ENCODE results near the gene ST6GAL1. TPM values are rescaled to one million over a fixed set of nuclear protein-coding genes. Genes with fewer than 3 reads are reported as not detected.
A peak's percentile ranks its signal among the peaks of the same experiment; 100 is the strongest.

The ST6GAL1 gene
- total RNA-seq, 1 experiment from 2014 or later = 74.2 TPM

DNA sequence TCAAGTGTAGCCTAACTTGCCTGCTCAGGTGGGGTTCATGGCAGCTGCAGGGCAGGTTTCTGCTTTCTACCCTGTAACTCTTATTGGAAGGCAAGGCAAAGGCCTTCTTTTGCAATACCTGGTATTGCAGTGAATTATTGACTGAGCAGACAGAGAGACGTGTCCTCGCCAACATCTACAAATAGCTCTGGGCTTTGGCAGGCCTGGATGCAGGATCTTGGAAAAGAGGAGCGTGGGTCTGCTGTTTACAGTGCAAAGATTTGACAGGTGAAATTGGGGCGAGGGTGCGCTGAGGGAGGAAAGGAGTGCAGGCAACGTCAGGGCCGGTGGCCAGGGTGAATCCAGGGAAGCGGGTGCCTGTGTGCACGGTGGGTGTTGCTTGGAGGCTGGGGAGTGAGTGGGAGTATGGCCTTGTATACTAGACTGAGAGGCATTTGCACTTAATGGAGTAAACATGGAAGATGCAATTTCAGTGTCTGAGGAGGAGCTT is 44.5 kb downstream of the ST6GAL1 start:
- ChIA-PET POLR2A (ENCODE audit: low non-redundant PET) (no interaction called here), CTCF (no interaction called here)
- Histone ChIP-seq H3K4me1 (ENCODE audit: insufficient read depth, low read length, poor library complexity, severe bottlenecking) (peaks cover 22% of the 10 kb centered on the region), H3K9me3 (ENCODE audit: low read depth, low read length, poor library complexity, severe bottlenecking) (no peaks in the 10 kb centered on the region), H3K36me3 (ENCODE audit: insufficient read depth, low read length, poor library complexity, severe bottlenecking) (peaks cover 30% of the 10 kb centered on the region), H3K4me3 (ENCODE audit: low read depth, low read length, poor library complexity, severe bottlenecking) (no peak overlapping the region), H3K27ac (ENCODE audit: low read depth, low read length, poor library complexity, severe bottlenecking) (no peak overlapping the region), H3K27me3 (replicated peaks; ENCODE audit: insufficient read depth, low read depth, low read length, poor library complexity) (no peaks in the 10 kb centered on the region)
- no peak for TF ChIP-seq EZH2 (IDR thresholded peaks at IDR 0.05; ENCODE audit: borderline replicate concordance, low read depth, low read length, poor library complexity, severe bottlenecking)
- TF ChIP-seq, protein P1, sequence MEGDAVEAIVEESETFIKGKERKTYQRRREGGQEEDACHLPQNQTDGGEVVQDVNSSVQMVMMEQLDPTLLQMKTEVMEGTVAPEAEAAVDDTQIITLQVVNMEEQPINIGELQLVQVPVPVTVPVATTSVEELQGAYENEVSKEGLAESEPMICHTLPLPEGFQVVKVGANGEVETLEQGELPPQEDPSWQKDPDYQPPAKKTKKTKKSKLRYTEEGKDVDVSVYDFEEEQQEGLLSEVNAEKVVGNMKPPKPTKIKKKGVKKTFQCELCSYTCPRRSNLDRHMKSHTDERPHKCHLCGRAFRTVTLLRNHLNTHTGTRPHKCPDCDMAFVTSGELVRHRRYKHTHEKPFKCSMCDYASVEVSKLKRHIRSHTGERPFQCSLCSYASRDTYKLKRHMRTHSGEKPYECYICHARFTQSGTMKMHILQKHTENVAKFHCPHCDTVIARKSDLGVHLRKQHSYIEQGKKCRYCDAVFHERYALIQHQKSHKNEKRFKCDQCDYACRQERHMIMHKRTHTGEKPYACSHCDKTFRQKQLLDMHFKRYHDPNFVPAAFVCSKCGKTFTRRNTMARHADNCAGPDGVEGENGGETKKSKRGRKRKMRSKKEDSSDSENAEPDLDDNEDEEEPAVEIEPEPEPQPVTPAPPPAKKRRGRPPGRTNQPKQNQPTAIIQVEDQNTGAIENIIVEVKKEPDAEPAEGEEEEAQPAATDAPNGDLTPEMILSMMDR (conservative IDR thresholded peaks at IDR 0.05; ENCODE audit: low read depth, low read length) = no peak
- BruUV-seq (replicated peaks) = no TSS peak
- intact Hi-C loops (cut with micrococcal nuclease; ENCODE audit: unreplicated experiment) = no loop called here
- DNase-seq (ENCODE audit: low spot score) = no peak

DNA sequence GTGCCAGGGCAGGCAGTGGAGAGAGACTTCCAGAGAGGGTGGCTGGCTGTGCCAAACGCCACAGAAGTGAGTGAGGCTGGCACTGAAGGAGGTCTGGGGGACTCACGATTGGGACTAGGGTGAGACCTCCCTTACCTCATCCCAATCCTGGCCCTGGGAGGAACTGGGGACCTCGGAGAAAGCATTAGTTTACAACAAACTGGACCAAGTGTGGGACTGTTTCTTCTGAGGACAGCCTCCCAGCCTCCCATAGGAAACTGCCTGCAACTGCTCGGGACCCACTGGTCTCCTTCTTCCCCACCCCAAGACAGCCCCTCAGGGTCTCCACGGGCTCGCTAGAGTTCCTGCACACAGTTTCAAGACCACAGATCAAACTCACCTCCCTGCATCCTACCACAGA is 45.4 kb downstream of the ST6GAL1 start:
- H3K36me3 ChIP-seq (ENCODE audit: insufficient read depth, low read length, poor library complexity, severe bottlenecking) = peaks cover 36% of the 10 kb centered on the region
- CTCF ChIA-PET = no interaction called here
- H3K9me3 ChIP-seq (ENCODE audit: low read depth, low read length, poor library complexity, severe bottlenecking) = no peaks in the 10 kb centered on the region
- POLR2A ChIA-PET (ENCODE audit: low non-redundant PET) = no interaction called here
- H3K4me3 ChIP-seq (ENCODE audit: low read depth, low read length, poor library complexity, severe bottlenecking) = no peak overlapping the region
- peaks cover 21% of the 10 kb centered on the region for H3K4me1 ChIP-seq (ENCODE audit: insufficient read depth, low read length, poor library complexity, severe bottlenecking)
- intact Hi-C loops (cut with micrococcal nuclease; ENCODE audit: unreplicated experiment) = no loop called here
- H3K27me3 ChIP-seq (replicated peaks; ENCODE audit: insufficient read depth, low read depth, low read length, poor library complexity) = no peaks in the 10 kb centered on the region
- BruUV-seq (replicated peaks) = no TSS peak
- peak overlapping the region; percentile 81 for H3K27ac ChIP-seq (ENCODE audit: low read depth, low read length, poor library complexity, severe bottlenecking)
- TF ChIP-seq EZH2 (IDR thresholded peaks at IDR 0.05; ENCODE audit: borderline replicate concordance, low read depth, low read length, poor library complexity, severe bottlenecking) = no peak
- TF ChIP-seq, protein P1 (conservative IDR thresholded peaks at IDR 0.05; ENCODE audit: low read depth, low read length) = no peak
- no peak for DNase-seq (ENCODE audit: low spot score)

DNA sequence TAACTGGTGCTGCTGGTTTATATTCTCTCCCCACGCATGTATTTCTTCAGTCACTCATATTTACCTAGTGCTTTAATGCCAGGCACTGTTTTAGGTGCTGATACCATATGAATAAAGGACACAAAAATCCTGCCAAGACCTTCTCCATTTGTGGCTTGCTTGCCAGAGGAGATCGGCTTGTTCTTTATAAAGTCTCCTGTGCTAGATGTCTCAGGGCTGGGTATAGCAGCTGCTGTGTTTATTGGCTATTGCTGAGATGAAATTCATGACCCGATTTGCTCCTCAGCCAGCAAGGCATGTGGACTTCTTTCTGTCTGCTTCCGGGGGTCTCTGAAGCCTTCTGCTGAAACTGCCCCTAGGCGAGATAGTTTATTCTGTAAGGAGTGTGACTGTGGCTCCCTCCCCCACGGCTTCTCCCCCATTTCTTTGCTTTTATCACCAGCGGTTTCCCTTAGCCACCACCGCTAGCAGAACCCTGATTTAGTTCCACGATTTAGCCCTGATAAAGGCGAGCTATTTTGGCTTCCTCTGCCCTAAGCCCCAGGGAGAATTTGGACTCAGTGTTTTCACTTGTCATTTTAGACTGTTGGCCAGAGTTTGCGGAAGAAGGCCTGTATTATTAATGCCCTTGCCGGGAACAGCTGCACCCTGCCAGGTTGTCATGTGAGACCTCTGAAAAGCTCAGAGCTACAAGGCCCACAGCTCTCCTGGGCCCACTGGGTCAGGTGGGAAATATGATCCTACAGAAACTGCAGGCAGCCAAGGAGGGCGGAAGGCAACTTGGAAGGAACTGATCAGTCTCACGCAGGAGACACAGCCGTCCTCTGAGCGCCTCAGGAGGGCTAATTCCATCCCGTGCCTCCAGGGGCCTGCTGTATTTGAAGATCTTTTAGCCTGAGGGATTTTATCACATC is 46.8 kb downstream of the ST6GAL1 start:
- CTCF ChIA-PET = no interaction called here
- no peaks in the 10 kb centered on the region for H3K9me3 ChIP-seq (ENCODE audit: low read depth, low read length, poor library complexity, severe bottlenecking)

More for the DNA sequence above, 46.8 kb downstream of the ST6GAL1 start:
- TF ChIP-seq, protein P1 (conservative IDR thresholded peaks at IDR 0.05; ENCODE audit: low read depth, low read length) = no peak
- no peak for TF ChIP-seq EZH2 (IDR thresholded peaks at IDR 0.05; ENCODE audit: borderline replicate concordance, low read depth, low read length, poor library complexity, severe bottlenecking)
- Histone ChIP-seq H3K27ac (ENCODE audit: low read depth, low read length, poor library complexity, severe bottlenecking) (peak overlapping the region; percentile 81), H3K4me1 (ENCODE audit: insufficient read depth, low read length, poor library complexity, severe bottlenecking) (peaks cover 16% of the 10 kb centered on the region), H3K4me3 (ENCODE audit: low read depth, low read length, poor library complexity, severe bottlenecking) (no peak overlapping the region), H3K27me3 (replicated peaks; ENCODE audit: insufficient read depth, low read depth, low read length, poor library complexity) (no peaks in the 10 kb centered on the region), H3K36me3 (ENCODE audit: insufficient read depth, low read length, poor library complexity, severe bottlenecking) (peaks cover 44% of the 10 kb centered on the region)
- BruUV-seq (replicated peaks) = no TSS peak
- DNase-seq (ENCODE audit: low spot score) = peak; percentile 66
- intact Hi-C loops (cut with micrococcal nuclease; ENCODE audit: unreplicated experiment) = no loop called here
- POLR2A ChIA-PET (ENCODE audit: low non-redundant PET) = interaction anchor here (0.6 kb wide), 1 partner anchor 16 kb away, joined by 3 read pairs; no protein-coding TSS in a partner anchor

Data from A673 (cell line).